H4 (cell line): ENCODE measurements around the gene ACOD1. TPM values are rescaled to one million over a fixed set of nuclear protein-coding genes. Genes with fewer than 3 reads are reported as not detected.
A peak's percentile ranks its signal among the peaks of the same experiment; 100 is the strongest.

Source experiments
- DNase-seq: peaks from one replicate; pipeline ENCODE4 v3.0.0-alpha.2; 2015; ENCODE audit warnings: low spot score
- total RNA-seq: library from RNA; depleted of rRNA; stranded (reverse); fragments of >200 nt; shearing (Covaris generic); gene quantifications from 2 replicates; pipeline ENCODE4 v1.2.3, GENCODE V29; 2014; rRNA removed

ACOD1 gene
- total RNA-seq, 1 experiment from 2014 or later: not detected

DNA sequence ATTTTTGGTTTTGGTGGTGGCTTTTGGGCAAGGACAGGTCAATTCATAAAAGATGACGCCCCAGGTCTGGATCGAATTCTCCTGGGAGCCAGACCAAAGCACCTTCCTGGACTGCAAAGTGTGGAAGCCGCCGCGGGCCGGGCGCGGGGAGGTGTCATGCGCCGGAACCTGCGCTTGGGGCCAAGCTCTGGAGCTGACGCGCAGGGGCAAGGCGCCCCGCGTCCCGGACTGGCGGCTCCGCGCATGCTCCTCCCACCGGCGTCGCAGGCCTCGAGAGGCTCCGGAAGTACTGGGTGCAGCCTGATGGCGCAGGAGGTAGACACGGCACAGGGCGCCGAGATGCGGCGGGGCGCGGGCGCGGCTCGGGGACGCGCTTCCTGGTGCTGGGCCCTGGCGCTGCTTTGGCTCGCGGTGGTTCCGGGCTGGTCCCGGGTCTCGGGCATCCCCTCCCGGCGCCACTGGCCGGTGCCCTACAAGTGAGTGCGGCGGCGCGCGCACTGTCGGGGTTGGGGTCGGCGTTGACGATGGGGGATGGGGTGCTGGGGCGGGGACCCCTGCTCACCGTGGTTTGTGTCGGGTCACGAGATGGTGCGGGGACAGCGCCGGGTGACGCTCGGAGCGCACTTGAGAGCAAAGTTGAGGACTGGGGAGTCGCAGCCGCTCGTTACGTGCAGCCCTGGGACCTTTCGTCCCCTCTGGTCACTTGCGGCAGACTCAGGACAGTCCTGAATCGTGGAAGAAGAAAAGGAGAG, 43.7 kb downstream of the ACOD1 start, which contains the start of gene CLN5:
Gene CLN5 (plus strand): TSS at position 286 of the 752 bp plus-strand sequence. CDS start 18 bp downstream, at position 304.
- peak; percentile 85 for DNase-seq

- no peak for DNase-seq
Observed at GRCh38 chr13:76992548-76993001, 44.3 kb downstream of the ACOD1 start.

DNA sequence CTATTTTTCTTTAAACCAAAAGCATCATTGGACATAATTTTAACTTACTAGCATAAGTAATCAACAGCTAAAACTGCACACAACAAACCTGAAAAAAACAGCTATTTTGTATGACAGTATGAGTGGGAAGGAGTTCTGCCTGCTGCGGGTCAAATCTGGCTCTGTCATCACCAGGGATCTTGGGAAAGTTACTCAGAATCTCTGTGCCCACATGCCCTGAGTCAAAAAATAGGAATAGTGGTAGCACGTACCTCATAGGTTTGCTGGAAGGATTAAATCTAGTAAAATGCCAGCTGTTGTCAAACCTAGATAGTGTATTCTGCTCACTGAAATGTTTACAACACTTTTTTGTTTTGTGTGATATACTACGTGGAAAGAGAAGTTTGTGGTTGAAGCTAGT, 44.7 kb downstream of the ACOD1 start:
- DNase-seq: no peak

DNA sequence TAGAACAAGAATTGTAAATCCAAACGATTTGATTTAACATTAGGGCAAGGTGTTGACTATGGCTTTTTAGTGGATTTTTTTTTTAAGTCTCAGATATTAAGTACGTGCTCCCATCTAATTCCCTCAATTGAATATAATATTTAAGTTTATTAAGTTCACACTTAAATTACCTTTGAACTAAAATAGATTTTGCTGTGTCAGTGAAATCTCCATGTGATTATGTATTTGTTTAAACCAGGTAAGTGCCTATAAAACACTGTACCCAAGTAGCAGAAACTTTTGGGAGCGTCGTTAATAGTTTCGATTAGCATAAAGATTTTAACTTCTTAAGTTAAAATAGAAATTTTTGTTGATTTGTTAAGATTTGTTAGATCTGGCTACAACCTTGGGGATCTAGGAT, 45.2 kb downstream of the ACOD1 start:
- no peak for DNase-seq

DNA sequence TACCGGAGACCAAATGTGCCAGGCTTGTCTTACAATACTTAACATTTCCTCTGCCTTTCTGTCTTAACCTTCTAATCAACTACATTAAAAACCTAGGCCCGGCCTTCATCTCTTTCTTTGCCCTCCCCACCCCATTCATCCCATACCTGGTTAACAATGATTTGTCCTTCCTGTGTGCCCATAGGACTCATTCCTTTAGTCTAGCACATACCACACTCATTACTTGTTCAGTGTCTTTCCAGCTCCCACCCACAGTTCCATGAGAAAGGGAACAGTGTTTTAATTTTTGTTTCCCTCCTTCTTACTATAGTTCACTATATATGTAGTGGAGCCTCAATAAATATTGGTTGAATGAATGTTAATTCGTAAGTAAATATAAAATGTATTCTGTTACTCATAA, 46.0 kb downstream of the ACOD1 start:
- no peak for DNase-seq

GRCh38 chr13:77000475-77000874, 52.2 kb downstream of the ACOD1 start:
- DNase-seq: no peak

DNA sequence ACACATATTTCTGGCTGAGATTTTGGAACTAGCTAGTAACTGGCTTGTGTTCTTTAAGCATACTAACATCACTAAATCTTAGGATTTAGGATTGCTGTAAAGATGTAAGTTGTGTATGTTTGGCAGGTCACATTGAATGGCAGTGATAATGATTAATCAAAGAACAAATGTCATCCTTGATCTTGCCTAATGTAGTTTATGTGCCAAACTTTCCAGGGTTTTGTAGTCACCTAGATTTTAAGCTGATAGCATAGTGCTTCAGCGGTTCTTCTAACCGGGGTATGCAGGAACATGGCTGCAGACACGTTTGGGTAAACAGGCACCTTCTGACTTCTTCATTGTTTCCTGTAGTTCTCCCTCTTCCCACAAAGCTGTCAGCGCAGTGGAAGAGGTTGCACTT, 53.2 kb downstream of the ACOD1 start:
- DNase-seq: no peak

DNA sequence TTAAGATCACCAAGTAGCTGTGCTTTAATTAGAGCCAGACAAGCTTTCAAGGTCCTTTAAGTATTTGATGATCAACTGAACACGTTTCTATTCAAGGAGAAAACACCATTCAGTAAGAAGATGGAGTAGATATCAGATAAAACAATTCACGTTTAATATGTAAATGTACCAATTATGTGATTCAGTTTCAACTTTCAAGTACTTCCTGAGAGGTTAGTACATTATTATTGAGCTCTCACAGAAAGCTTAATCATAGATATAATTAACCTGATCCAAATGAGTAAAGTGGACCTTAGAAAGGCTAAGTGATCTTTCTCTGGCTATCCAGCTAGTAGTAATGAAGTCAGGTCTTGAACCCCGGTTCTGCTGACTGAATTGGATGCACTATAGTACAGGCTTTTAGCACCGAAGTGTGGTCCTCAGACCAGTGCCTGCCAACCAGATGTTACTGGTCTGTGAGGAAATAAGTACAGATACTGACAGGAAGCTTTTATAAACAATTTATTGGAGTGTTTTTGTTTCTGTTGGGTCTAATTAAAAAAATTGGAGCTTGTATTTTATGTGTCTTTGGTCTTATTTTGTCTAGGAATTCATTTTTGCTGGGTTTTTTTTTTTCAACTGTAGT, 53.8 kb downstream of the ACOD1 start:
- no peak for DNase-seq

DNA sequence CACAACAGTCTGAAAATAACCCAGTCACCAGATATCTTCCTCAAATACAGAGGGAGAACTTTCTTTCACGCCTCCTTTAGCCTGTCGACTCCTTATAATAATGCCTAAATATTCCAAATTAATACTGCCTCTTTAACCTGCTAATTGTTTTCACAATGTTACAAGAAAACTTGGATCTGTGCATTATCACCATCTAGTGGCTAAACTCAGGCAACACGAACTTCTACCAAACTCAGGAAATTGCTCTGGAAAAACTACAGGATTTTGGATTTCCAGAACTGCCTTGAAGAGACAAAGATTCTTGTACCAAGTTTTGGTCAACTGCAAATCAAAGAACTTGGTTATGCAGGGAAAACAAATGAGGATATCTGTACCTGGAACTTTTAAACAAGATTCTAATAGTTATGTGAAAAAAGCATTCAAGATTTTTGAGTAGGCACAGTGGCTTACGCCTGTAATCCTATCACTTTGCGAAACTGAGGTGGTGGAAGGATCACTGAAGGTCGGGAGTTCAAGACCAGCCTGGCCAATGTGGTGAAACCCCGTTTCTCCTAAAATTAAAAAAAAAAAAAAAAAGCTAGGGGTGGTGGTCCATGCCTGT, 54.4 kb downstream of the ACOD1 start:
- DNase-seq: peak; percentile 12

Other genes starting within 250 kb of the ACOD1 start
- gene KCTD12, start 62.1 kb upstream of the ACOD1 start, total RNA-seq: 2.2 and 2.7 TPM in 2 replicates
- gene CLN5, start 43.6 kb downstream of the ACOD1 start, total RNA-seq: 21.3 and 27.4 TPM in 2 replicates
- gene FBXL3, start 78.6 kb downstream of the ACOD1 start, total RNA-seq: 12.2 and 20.0 TPM in 2 replicates